ENCODE data around the gene CCNG2.

Gene CCNG2

DNA sequence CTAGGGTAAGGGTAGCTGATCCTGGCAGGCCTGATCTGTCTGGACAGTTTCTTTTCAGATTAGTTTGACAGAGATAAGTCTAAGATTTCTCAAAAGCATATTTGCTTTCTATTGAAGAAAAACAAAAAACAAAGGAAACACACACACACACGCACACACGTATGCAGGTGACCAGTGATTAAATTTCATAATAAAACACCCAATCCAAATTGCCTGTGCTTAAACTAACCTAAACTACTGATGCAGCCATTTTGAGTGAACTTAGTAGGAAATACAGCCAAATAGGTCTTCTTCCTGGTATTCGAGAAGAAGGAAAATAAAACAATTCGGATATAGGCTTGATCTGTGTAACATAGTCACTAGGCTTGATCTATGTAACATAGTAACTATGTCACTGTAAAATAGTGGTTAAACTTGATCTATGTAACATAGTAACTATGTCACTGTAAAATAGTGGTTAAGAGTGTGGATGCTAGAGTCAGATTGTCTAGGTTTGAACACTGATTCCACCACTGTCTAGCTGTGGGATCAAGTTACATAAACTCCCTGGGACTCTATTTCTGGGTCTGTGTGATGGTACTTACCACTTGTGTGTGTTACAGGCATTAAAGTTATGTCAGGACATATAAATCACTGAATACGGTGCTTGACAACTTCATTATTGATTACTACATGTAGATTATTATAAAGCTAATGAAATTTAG, 9.8 kb upstream of the CCNG2 start:
- no peak for DNase-seq (ENCODE audit: low spot score)

DNA sequence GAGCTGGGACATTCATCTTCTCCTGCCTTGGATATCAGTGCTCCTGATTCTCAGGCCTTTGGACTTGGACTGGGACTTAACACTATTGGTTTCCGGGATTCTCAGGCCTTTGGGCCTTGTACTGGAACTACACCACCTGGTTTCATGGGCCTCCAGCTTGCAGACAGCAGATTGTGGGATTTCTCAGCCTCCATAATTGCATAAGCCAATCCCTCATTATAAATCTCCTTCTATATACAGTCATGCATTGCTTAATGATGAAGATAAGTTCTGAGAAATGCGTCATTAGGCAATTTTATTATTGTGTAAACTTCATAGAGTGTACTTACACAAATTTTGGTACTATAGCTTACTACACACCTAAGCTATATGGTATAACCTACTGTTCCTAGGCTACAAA, 8.9 kb upstream of the CCNG2 start:
- no peak for DNase-seq (ENCODE audit: low spot score)

DNA sequence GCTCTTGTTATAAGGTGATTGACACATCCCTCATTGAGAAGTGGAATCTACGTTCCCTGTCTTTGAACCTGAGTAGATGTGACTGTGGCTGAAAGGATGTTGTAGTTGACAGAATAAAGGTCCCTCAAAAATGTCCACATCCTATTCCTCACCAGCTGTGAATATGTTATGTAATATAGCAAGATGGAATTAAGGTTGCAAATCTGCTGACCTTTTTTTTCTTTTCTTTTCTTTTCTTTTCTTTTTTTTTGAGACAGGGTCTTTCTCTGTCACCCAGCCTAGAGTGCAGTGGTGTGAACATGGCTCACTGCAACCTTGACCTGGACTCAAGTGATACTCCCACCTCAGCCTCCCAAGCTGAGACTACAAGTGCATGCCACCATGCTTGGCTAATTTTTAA, 7.2 kb upstream of the CCNG2 start:
- DNase-seq (ENCODE audit: low spot score): no peak

DNA sequence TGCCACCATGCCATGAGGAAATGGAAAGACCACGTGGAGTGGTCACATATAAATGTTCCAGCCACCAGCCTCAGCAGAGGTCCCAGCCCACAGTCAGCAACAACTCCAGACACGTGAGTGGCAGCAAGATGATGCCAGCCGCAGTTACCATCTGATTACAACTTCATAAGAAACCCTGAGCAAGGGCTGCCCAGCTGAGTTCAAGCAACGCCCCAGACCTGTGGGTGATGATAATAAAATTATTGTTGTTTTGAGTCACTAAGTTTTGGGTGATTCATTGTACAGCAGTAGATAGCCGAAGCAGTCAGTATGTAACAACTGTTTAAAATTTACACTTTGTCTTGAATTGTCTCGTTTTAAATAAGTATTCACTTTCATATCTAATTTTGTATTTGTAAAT, 5.8 kb upstream of the CCNG2 start:
- peak; percentile 46 for DNase-seq (ENCODE audit: low spot score)

DNA sequence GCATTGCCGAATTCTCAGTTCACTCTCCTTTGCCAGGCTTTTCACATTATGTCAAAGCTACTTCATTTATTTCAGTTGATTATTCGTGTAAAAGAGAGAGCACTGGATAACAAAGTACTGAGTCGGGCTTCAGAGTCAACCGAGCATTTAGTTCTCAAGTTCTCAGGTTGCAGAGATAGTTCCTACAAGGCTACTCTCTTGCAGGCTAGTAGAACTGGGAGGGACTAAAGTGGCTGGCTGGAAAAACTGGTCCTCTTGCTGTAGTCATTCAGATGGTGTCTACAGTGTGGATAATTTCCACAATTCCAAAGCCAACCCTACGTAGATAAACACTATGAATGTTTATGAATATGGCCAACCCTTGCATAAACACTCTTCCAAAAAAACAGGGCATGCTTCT, 4.6 kb upstream of the CCNG2 start:
- no peak for DNase-seq (ENCODE audit: low spot score)

DNA sequence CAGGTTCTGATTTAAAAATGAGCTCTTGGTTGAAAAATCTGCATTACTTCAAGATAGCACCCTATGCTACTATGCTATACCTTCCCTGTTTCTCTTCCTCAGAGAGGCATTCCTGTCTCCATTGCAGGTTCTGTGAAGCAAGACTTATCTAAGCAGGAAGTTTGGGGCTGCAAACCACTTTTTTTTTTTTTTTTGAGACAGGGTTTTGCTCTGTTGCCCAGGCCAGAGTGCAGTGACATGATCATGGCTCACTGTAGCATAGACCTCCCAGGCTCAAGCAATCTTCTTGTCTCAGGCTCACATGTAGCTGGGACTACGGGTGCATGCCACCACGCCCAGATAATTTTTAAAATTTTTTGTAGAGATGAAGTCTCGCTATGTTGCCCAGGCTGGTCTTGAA, 4.0 kb upstream of the CCNG2 start:
- DNase-seq (ENCODE audit: low spot score): no peak

DNA sequence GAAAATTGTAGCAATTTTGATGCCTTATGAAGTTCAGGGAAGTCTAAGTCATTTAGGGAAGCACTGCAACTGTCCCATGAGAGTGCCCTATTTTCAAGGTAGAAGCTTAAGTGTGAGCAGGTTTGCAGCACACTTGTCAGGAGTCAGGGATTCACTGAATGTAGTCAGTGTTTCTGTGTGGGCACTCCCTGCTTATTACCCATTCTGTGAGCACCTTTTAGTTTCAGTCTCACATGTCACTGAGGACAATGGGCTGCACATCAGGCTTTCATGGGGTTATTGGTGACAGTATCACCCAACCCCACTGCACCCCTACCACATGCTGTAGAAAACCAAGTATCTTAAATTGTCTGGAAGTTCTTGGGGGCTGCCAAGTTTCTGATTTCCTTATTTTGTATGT, 2.9 kb upstream of the CCNG2 start:
- DNase-seq (ENCODE audit: low spot score): no peak

DNA sequence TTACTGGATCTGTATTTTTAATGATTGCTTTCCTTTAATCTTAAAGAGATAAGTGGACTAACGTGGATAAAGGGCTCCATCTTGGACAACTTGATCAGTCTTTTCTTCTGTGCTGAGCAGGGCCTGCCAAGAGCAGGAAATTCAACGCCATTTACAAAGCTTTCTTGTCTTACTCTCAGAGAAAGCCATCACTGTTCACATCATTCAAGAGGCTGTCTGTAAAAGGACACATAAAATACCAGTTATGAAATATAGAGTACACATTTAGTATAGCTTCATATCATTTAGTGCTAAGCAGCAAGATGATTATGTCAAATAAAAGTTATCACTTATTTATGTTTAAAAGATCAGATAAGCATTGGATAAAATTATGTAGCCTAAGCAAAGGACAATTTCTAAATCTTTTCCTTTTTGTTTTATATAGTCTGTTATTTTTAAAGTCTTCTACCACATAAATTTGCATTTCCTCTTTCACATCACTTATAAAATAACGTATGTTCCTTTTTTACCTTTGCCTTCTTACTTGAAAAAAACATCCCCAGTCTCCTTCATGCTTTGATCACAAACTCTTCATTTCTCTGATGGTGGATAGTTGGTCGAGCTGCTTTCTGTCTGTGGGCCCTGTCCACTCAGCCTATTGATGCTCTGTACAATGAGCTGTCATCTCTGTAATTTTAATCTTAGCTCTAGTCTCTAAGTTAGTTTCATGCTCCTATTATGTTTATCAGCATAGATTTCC, 2.1 kb upstream of the CCNG2 start:
- no peak for DNase-seq (ENCODE audit: low spot score)

DNA sequence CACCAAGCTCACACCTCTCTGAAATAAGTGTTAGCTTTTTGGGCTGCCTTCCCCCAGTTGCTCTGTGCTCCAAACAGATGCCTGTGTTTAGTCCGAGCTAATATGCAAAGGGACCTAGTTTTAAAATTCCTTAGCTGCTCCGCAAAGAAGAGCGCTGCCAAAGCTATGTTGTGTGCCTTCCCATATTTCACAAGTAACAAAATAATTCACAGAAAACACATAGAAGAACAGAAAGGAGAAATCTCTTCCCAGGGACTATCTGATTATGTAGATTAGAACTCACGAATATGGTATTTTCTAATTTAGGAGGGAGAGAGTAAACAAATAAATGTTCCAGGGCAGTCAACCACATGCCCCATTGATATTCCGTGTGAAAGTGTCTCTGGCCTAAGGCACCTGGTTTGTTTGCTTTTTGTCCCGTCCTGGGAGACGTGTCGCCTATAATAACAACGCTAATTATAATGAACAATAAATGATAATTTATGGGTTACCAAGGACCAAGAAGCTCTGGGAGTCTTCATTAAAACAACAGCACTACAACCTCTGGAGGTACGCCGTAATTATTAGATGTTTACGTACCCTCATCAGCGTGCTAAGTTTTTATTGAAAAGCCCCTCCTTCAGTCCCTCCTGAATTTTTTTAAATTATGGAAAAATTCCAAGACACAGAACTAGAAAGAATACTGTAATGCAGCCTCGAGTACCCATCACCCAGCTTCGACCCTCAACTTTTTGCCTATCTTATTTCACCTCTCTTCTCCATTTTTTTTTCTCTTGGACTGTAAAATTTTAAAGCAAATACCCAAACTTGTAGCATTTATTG, 1.2 kb upstream of the CCNG2 start:
- no peak for DNase-seq (ENCODE audit: low spot score)

DNA sequence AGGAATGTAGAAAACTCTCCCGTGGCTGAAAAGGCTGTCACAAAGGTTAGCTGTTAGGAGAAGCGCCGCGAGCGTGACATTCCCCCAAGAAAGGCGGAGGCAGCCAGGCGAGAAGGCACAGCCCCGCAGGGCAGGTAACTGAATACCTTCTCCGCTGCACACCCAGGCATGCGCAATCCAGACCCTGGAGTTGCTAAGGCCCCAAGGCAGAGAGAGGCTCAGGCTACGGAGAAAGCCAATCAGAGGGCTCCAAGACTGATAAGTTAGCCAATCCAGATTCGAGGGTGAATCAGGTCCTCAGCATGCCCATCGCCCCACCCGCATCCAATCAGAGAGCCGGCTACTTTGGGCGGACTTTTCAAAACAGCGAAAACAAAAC, 485 bp upstream of the CCNG2 start:
- DNase-seq (ENCODE audit: low spot score): peak; percentile 96

DNA sequence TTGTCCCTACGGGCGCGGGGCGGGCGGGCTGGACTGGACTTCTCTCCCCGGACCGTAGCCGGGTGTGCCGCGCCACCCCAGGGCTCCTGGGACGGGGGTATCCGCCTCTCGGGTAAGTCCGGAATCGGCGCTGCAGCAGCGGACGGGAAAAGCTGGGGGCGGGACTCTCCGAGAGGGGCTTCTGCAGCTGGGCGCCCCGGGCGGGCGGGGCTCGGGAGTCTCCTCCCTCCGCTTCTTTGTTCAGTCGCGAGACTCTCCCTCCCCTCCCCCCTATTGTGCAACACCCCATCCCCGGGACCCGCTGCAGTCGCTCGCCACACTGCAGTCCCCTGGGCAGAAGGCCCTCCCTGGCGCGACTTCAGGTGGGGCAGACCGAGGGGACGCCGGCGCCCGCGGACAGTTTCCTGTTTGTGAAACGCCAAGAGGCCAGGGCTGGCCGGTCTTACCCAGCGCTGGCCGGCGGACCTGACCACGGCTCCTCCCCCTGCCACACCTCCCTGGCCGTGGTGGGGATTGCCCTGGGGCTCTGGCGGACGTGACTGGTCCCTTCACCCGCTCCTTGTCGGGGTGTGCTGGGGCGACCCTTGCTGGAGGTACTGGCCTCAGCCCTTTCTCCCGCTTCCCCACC, 966 bp downstream of the CCNG2 start:
- peak; percentile 35 for DNase-seq (ENCODE audit: low spot score)

DNA sequence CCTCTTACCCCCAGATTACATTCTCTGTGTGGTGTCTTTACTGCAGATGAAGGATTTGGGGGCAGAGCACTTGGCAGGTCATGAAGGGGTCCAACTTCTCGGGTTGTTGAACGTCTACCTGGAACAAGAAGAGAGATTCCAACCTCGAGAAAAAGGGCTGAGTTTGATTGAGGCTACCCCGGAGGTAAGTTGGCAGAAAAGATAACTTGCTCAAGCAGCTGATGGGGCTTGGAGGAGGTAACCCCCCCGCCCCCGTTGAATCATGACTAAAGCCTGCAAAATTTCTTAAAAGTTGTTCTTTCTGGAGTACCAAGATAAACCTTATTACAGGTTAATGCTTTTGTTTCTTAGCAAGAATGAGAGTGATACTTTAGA, 1.5 kb downstream of the CCNG2 start:
- DNase-seq (ENCODE audit: low spot score): no peak

DNA sequence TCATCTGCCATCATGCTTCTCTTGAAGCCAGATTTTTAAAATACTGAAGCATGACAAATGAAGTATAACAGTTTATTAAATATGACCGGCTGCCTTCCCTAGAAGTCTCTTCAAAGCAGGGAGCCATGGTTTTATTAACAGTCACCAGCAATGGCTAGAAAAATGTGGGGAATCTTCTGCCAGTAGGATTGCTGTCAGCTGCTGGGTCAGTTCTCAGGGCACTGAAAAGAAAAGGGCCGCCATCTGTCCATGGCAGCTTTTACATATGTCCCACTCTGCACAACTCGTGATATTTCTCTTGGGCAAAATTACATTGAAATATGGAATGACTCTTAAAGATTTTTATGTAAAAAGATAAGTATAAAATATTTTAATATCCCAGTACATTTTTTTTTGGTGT, 2.8 kb downstream of the CCNG2 start:
- DNase-seq (ENCODE audit: low spot score): no peak

DNA sequence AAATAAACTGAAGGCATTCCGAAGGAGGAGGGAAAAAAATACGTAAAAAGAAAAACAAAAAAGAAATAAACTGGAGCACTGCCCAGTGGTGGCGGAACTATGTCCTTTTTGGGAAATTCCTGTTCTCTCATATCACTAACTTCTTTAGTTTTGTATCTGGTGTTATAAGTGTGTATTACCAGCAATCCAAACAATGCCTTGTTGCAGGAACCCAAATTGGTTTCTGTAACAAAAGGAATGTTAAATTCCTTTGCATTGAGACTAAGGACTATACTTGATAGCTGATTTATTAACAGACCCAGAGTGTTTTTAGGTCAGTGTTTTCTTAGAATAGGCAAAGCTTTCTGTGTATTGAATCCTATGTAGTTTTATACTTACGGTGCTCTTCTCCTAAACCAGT, 6.6 kb downstream of the CCNG2 start:
- no peak for DNase-seq (ENCODE audit: low spot score)

DNA sequence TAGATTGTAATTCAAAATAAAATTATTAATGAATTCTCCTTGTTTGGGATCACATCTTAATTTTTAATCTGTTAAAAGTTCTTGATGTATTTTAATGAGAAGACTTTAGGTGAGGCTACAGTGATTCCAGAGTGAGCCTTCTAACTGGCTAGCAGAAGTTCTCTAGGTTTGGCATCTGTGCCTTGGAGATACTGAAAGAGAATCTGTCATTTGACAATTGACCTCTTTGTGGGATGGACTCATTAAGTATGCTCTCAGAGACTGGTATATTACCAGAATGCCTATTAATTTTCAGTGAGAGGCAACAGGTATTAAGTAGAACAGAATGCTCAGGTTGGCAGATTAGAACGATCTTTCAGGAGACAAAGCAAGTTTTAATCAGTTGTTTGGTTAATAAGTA, 10.2 kb downstream of the CCNG2 start:
- no peak for DNase-seq (ENCODE audit: low spot score)

DNA sequence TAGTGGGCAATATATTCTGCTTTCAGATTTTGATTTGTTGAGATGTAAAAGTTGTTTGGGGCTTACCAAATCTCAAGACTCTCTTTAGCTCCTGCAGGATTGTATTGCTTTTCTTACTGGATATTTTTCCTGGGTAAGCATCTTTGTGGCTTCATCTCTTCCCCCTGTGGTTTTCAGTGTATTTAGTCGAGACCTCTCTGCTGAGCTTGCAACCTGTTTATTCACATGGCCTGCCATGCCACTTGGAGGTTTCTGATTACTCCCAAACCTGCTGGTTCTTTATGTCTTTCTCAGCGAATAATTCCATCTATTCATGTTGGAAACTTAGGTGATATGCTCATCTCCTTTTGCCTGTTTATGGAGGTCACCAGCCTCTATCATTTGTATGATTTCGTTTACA, 10.9 kb downstream of the CCNG2 start:
- DNase-seq (ENCODE audit: low spot score): no peak

DNA sequence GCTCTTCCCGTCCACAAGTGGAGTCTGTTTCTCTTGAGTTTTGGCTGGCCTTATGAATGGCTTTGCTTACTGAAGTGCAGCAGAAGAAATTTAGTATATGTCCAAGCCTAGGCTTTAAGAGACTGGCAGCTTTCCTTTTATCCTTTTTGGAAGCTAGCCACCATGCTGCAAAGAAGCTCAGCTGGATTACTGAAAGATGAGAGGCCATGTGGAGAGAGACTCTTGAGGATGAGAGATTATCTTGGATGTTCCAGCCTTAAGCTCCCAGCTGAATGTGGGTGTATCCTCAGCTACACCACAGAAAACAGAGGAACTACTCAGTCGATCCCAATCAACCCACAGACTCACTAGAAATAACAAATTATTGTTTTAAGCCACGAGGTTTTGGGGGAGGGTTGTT, 12.5 kb downstream of the CCNG2 start:
- DNase-seq (ENCODE audit: low spot score): no peak

DNA sequence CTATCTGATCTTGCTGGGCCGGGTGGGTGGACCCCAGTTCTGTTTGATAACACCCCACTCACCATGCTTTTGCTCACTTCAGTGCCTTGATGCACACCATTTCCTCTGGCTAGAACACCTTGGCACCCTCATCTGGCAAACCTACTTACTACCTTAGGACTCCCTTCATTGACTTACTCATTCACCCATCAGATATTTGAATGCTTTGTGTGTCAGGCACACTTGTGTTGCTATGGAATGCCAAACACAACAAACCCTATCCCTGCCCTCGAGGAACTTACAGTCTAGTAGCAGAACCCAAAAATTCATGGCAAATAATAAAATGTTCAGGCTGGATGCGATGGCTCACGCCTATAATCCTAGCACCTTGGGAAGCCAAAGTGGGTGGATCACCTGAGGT, 13.9 kb downstream of the CCNG2 start:
- DNase-seq (ENCODE audit: low spot score): no peak

DNA sequence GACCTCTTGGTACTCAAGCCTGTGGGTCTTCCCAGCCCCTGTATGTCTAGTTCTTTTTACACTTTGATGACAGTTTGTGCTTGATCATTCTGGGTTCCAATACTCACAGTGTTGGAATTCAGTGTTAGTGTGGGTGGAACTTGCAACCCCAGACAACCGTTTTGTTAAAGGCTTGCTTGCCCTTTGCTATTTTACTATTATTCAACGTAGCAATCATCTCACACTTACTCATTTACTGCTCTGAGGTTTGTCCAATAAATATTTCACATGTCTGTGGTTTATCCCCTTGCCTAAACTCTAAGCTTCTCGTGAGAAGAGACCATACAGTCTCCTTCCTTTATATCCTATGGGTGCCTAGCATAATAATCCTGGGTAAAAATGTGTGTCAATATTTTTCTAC, 15.3 kb downstream of the CCNG2 start:
- DNase-seq (ENCODE audit: low spot score): no peak

DNA sequence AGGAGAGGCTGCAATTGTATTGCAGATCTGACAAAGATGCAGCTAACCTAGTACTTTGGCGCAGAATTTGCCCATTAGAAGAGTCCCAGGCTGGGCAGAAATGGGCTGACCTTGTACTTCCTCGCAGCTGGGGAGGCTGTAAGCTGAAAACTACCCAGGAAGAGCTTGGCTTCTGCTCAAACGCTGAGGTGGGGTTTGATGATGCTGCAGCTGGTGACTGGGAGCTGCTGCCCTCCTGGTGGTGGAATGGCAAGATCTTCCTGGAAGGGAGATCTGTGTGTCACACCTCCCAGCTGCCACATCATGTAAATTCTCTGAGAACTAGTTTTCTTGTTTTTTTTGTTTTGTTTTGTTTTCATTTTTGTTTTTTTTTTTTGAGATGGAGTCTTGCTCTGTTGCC, 17.4 kb downstream of the CCNG2 start:
- DNase-seq (ENCODE audit: low spot score): no peak

DNA sequence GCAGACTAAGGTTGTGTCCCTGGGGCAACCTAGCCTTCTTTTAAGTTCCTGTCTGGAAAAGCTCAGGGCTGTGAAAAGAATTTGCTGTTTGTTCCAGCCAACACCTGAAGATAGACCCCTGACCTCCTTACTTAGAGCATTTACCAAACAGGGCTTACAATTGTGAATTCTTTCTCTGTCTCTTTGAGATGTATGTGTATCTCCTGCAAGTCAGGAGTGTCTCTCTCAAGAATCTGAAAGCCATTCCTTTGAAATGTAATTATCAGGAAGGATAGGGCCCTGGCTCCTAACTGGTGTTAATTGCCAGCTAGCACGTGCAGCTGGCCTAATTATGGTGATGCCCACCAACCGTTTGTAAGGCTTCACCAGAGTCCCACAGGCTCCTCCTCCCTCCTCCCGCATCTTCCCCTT, 18.2 kb downstream of the CCNG2 start:
- no peak for DNase-seq (ENCODE audit: low spot score)

DNA sequence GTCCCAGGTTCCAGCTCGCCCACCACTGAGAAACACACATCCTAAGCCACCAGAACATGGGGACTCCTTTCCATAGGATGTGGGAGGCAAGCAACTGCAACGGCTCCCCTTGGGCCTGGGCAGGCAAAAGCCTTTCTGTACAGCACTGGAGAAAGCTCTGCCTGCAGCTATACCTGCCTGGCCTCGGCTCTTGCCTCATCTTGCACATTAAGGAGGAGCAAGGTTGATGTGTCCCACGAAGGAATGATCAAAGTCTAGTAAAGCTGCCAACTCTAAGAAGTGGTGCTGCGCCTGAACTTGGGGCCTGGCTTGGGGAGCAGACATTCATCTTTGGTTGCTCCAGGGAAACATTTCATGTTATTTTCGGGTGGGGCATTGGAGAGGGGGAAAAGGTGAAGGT, 19.6 kb downstream of the CCNG2 start:
- DNase-seq (ENCODE audit: low spot score): no peak

DNA sequence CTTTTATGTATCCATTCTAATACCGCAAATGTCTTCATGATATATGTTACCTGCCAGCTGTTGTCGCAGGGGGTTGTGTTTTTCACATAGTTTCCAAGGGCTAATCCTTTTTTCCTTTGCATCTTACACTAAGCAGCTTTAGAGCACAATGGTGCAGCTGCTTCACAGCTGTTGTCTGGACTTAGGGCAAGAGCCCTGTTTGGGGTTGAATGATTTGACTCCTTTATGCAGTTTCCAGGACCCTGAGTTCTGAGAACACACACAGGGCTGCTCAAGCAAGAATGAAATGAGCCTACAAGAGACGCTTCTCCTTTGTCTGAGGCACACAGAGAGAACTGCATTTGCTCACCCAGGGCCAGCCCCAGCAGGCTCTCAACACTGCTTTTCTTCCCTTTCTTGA, 20.2 kb downstream of the CCNG2 start:
- no peak for DNase-seq (ENCODE audit: low spot score)
